GM23338 (cell line): ENCODE results near the gene PDE4D. TPM values are rescaled to one million over a fixed set of nuclear protein-coding genes. Genes with fewer than 3 reads are reported as not detected.

Source experiments
- ATAC-seq: fragments of 200-7000 bp; cut with Tn5 transposase; 3 replicates; pipeline ENCODE4 v1.9.1; 2020
- DNase-seq: peaks from one replicate; pipeline ENCODE4 v3.0.0-alpha.2; 2015; ENCODE audit warnings: low spot score
- H2AFZ ChIP-seq: fragments of 200-600 bp; sonication (generic); 2 replicates; pipeline ENCODE4 v1.8.0; 2016; ENCODE audit warnings: antibody characterized with exemption, mild to moderate bottlenecking, moderate library complexity
- H3F3A ChIP-seq: fragments of 200-600 bp; sonication (generic); replicated peaks from 2 replicates; pipeline ENCODE4 v1.8.0; 2017; ENCODE audit warnings: antibody characterized with exemption, mixed run types, low read depth
- H3K27ac ChIP-seq: fragments of 200-600 bp; sonication (generic); 2 replicates; pipeline ENCODE4 v1.6.1; 2016; ENCODE audit warnings: low read depth
- H3K27me3 ChIP-seq: fragments of 200-600 bp; sonication (generic); 2 replicates; pipeline ENCODE4 v1.8.0; 2016; ENCODE audit warnings: mild to moderate bottlenecking, mixed run types, moderate library complexity; ENCODE audit not compliant: insufficient read depth
- H3K36me3 ChIP-seq: fragments of 200-600 bp; sonication (generic); 2 replicates; pipeline ENCODE4 v1.8.0; 2016; ENCODE audit warnings: mild to moderate bottlenecking; ENCODE audit not compliant: insufficient read depth
- H3K4me1 ChIP-seq: fragments of 200-600 bp; sonication (generic); 2 replicates; pipeline ENCODE4 v1.8.0; 2016; ENCODE audit warnings: mild to moderate bottlenecking, moderate library complexity; ENCODE audit not compliant: insufficient read depth
- H3K4me2 ChIP-seq: fragments of 200-600 bp; sonication (generic); 2 replicates; pipeline ENCODE4 v1.7.1; 2017; ENCODE audit warnings: mixed run types
- H3K4me3 ChIP-seq: fragments of 200-600 bp; sonication (generic); 2 replicates; pipeline ENCODE4 v1.6.1; 2016; ENCODE audit warnings: mixed run types
- H3K79me2 ChIP-seq: fragments of 200-600 bp; sonication (generic); replicated peaks from 2 replicates; pipeline ENCODE4 v1.8.0; 2017; ENCODE audit warnings: mild to moderate bottlenecking; ENCODE audit not compliant: insufficient read depth
- H3K9me2 ChIP-seq: fragments of 200-600 bp; sonication (generic); 2 replicates; pipeline ENCODE4 v1.8.0; 2017; ENCODE audit not compliant: insufficient read depth
- H4K20me1 ChIP-seq: fragments of 200-600 bp; sonication (generic); replicated peaks from 2 replicates; pipeline ENCODE4 v1.8.0; 2017; ENCODE audit warnings: mild to moderate bottlenecking; ENCODE audit not compliant: insufficient read depth
- H3K27ac Mint-ChIP-seq: 2 replicates; pipeline ENCODE4 v1.8.0; 2020; ENCODE audit warnings: inconsistent platforms, mild to moderate bottlenecking, moderate library complexity, mixed read lengths
- H3K27me3 Mint-ChIP-seq: 3 replicates; pipeline ENCODE4 v1.8.0; 2022; ENCODE audit warnings: low read depth, mild to moderate bottlenecking, moderate library complexity, mixed read lengths, inconsistent platforms; ENCODE audit not compliant: insufficient read depth, poor library complexity
- H3K36me3 Mint-ChIP-seq: 3 replicates; pipeline ENCODE4 v1.8.0; 2021; ENCODE audit warnings: low read depth, mild to moderate bottlenecking, inconsistent platforms, moderate library complexity, mixed read lengths
- H3K4me1 Mint-ChIP-seq: 3 replicates; pipeline ENCODE4 v1.8.0; 2020; ENCODE audit warnings: mild to moderate bottlenecking, inconsistent platforms, mixed read lengths
- H3K4me3 Mint-ChIP-seq: 3 replicates; pipeline ENCODE4 v1.8.0; 2021; ENCODE audit warnings: moderate library complexity, mild to moderate bottlenecking, inconsistent platforms, mixed read lengths
- H3K9me3 Mint-ChIP-seq: 3 replicates; pipeline ENCODE4 v1.8.0; 2020; ENCODE audit warnings: moderate library complexity, mild to moderate bottlenecking, inconsistent platforms, mixed read lengths
- CREB1 ChIP-seq: fragments of 250-450 bp; sonication (Bioruptor Pico); IDR thresholded peaks from 2 replicates; pipeline ENCODE4 v1.5.0; 2020; ENCODE audit warnings: low read depth, mild to moderate bottlenecking, moderate library complexity
- EZH2 ChIP-seq: fragments of 200-600 bp; sonication (generic); IDR thresholded peaks from one replicate; pipeline ENCODE4 v1.8.0; 2017; ENCODE audit warnings: antibody characterized with exemption, mild to moderate bottlenecking, low read depth; ENCODE audit not compliant: unreplicated experiment
- EZH2phosphoT487 ChIP-seq: fragments of 200-600 bp; sonication (generic); IDR thresholded peaks from one replicate; pipeline ENCODE4 v1.8.1; 2018; ENCODE audit warnings: antibody characterized with exemption; ENCODE audit not compliant: unreplicated experiment
- JUNB ChIP-seq: IDR thresholded peaks from one replicate; pipeline ENCODE4 v1.6.1; 2016; ENCODE audit warnings: antibody characterized with exemption; ENCODE audit not compliant: unreplicated experiment
- NANOG ChIP-seq: IDR thresholded peaks from 2 replicates; pipeline ENCODE4 v1.6.1; 2016; ENCODE audit warnings: antibody characterized with exemption, borderline replicate concordance
- POLR2AphosphoS5 ChIP-seq: IDR thresholded peaks from 2 replicates; pipeline ENCODE4 v1.6.1; 2016; ENCODE audit warnings: antibody characterized with exemption, low read depth
- STAT1 ChIP-seq: IDR thresholded peaks from one replicate; pipeline ENCODE4 v1.6.1; 2016; ENCODE audit warnings: antibody characterized with exemption; ENCODE audit not compliant: unreplicated experiment
- ZNF114 ChIP-seq: fragments of 250-450 bp; sonication (Bioruptor Pico); IDR thresholded peaks from 2 replicates; pipeline ENCODE4 v1.5.0; 2020; ENCODE audit warnings: mild to moderate bottlenecking, moderate library complexity
- ZNF331 ChIP-seq: fragments of 250-450 bp; sonication (Bioruptor Pico); IDR thresholded peaks from 2 replicates; pipeline ENCODE4 v1.5.0; 2020; ENCODE audit warnings: low read depth, mild to moderate bottlenecking, moderate library complexity
- ZNF462 ChIP-seq: fragments of 250-450 bp; sonication (Bioruptor Pico); IDR thresholded peaks from 2 replicates; pipeline ENCODE4 v1.5.0; 2020; ENCODE audit warnings: mild to moderate bottlenecking, moderate library complexity
- polyA plus RNA-seq: library from polyadenylated mRNA; unstranded; fragments of >200 nt; fragmentation: Nextera tagmentation; extraction: Ambion mirVana; gene quantifications from 2 replicates; pipeline ENCODE4 v1.2.1, GENCODE V29; 2016
- total RNA-seq: library from RNA; depleted of rRNA; stranded (reverse); fragments of >200 nt; shearing (Covaris generic); gene quantifications from 2 replicates; pipeline ENCODE4 v1.2.3, GENCODE V29; 2014

Gene PDE4D
- total and polyA plus RNA-seq, 2 experiments from 2014 or later, result 2.1 to 4.7 TPM

DNA sequence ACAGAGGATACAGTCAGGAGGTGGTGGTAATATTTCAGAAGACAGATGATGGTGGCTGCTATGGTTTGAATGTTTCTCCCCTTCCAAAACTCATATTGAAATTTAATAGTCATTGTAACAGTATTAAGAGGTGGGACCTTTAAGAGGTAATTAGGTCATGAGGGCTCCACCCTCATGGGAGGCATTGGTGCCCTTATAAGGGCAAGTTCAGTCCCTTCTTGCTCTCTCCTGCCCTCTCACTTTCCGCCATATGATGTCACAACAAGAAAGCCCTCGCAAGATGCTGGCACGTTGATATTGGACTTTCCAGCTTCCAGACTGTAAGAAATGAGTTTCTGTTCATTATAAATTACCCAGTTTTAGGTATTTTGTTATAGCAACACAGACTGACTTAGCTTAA lies 274.9 kb downstream of the PDE4D start (continued):
- TF ChIP-seq ZNF462 (CRISPR knock-in tag) (no peak), ZNF331 (CRISPR knock-in tag) (no peak), CREB1 (no peak), JUNB (no peak), EZH2phosphoT487 (no peak), ZNF114 (CRISPR knock-in tag) (no peak), NANOG (no peak)

DNA sequence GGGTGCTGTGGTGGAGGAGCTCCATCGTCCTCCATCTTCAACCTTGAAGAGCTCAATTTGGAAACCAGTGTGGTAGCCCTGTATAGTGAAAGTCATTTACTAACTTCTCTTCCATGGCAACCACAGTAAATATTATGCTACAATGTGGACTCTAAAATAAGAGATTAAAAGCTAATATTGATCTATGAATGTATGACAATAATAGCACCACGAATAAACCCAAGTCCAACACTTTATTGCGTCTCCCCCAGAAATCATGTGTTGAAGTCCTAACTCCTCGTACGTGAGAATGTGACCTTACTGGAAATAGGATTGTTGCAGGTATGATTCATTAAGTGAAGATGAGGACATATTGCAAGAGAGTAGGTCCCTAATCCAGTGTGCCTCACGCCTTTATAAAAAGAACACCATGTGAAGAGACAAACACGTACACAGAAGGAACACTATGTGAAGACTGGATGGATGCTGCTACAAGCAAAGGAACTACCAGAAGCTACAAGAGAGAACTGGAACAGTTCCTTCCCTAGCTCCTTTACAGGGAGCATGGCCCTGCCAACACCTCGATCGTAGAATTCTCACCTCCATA lies 276.2 kb downstream of the PDE4D start:
- H4K20me1 ChIP-seq, result no peaks in the 10 kb centered on the region
- no peaks in the 10 kb centered on the region for H3K27me3 ChIP-seq
- Mint-ChIP-seq H3K4me3 (no peak overlapping the region), H3K27me3 (no peaks in the 10 kb centered on the region), H3K9me3 (no peaks in the 10 kb centered on the region; the same call in 2 of the 3 replicates), H3K27ac (no peak overlapping the region), H3K4me1 (peaks cover 23% of the 10 kb centered on the region), H3K36me3 (no peaks in the 10 kb centered on the region)
- no peak overlapping the region for H3K4me3 ChIP-seq
- no peaks in the 10 kb centered on the region for H3K36me3 ChIP-seq
- H3K27ac ChIP-seq, result no peak overlapping the region
- H3F3A ChIP-seq, result no peaks in the 10 kb centered on the region
- peaks cover 14% of the 10 kb centered on the region for H3K9me2 ChIP-seq
- no peak overlapping the region for H2AFZ ChIP-seq
- no peak overlapping the region for H3K4me2 ChIP-seq
- no peaks in the 10 kb centered on the region for H3K79me2 ChIP-seq
- ATAC-seq (no peak), DNase-seq (no peak)
- peaks cover 38% of the 10 kb centered on the region for H3K4me1 ChIP-seq
- no peak for TF ChIP-seq NANOG
- no peak for TF ChIP-seq EZH2phosphoT487
- TF ChIP-seq POLR2AphosphoS5, result no peak
- TF ChIP-seq STAT1, result no peak
- TF ChIP-seq JUNB, result no peak
- no peak for TF ChIP-seq ZNF462 (CRISPR knock-in tag)
- TF ChIP-seq EZH2, result no peak
